ENCODE data around the gene ACTR3C. TPM values are rescaled to one million over a fixed set of nuclear protein-coding genes. Genes with fewer than 3 reads are reported as not detected.

Gene ACTR3C
- total RNA-seq, 1 experiment from 2014 or later = 4.5 TPM

- Histone ChIP-seq H3K36me3 (ENCODE audit: insufficient read depth, low read length, poor library complexity, severe bottlenecking) (no peaks in the 10 kb centered on the region), H3K4me1 (ENCODE audit: insufficient read depth, low read length, poor library complexity, severe bottlenecking) (peaks cover 3% of the 10 kb centered on the region), H3K4me3 (ENCODE audit: low read depth, low read length, poor library complexity, severe bottlenecking) (no peak overlapping the region), H3K27me3 (replicated peaks; ENCODE audit: insufficient read depth, low read depth, low read length, poor library complexity) (no peaks in the 10 kb centered on the region), H3K27ac (ENCODE audit: low read depth, low read length, poor library complexity, severe bottlenecking) (no peak overlapping the region), H3K9me3 (ENCODE audit: low read depth, low read length, poor library complexity, severe bottlenecking) (no peaks in the 10 kb centered on the region)
- DNase-seq (ENCODE audit: low spot score) = no peak
- TF ChIP-seq EZH2 (IDR thresholded peaks at IDR 0.05; ENCODE audit: borderline replicate concordance, low read depth, low read length, poor library complexity, severe bottlenecking) = no peak
- no peak for TF ChIP-seq CTCF (conservative IDR thresholded peaks at IDR 0.05; ENCODE audit: low read depth, low read length)
- no TSS peak for BruUV-seq (replicated peaks)
- intact Hi-C loops (cut with micrococcal nuclease; ENCODE audit: unreplicated experiment) = no loop called here
- ChIA-PET CTCF (no interaction called here), POLR2A (ENCODE audit: low non-redundant PET) (no interaction called here)
Measured at GRCh38 chr7:150351587-150352194, 28.3 kb upstream of the ACTR3C start.

GRCh38 chr7:150346922-150347321, 23.6 kb upstream of the ACTR3C start:
- no TSS peak for BruUV-seq (replicated peaks)
- CTCF ChIA-PET = interaction anchor here (0.7 kb wide), 1 partner anchor 9 kb away, joined by 5 read pairs; no protein-coding TSS in a partner anchor
- Histone ChIP-seq H3K9me3 (ENCODE audit: low read depth, low read length, poor library complexity, severe bottlenecking) (no peaks in the 10 kb centered on the region), H3K4me3 (ENCODE audit: low read depth, low read length, poor library complexity, severe bottlenecking) (no peak overlapping the region), H3K36me3 (ENCODE audit: insufficient read depth, low read length, poor library complexity, severe bottlenecking) (no peaks in the 10 kb centered on the region), H3K27me3 (replicated peaks; ENCODE audit: insufficient read depth, low read depth, low read length, poor library complexity) (no peaks in the 10 kb centered on the region), H3K4me1 (ENCODE audit: insufficient read depth, low read length, poor library complexity, severe bottlenecking) (no peaks in the 10 kb centered on the region), H3K27ac (ENCODE audit: low read depth, low read length, poor library complexity, severe bottlenecking) (peak overlapping the region; percentile 23)
- DNase-seq (ENCODE audit: low spot score) = peak; percentile 44
- TF ChIP-seq CTCF (conservative IDR thresholded peaks at IDR 0.05; ENCODE audit: low read depth, low read length) = no peak
- no peak for TF ChIP-seq EZH2 (IDR thresholded peaks at IDR 0.05; ENCODE audit: borderline replicate concordance, low read depth, low read length, poor library complexity, severe bottlenecking)
- intact Hi-C loops (cut with micrococcal nuclease; ENCODE audit: unreplicated experiment) = no loop called here
- POLR2A ChIA-PET (ENCODE audit: low non-redundant PET) = interaction anchor here (0.7 kb wide), 1 partner anchor 19 kb away, joined by 19 read pairs; no protein-coding TSS in a partner anchor

- H3K9me3 ChIP-seq (ENCODE audit: low read depth, low read length, poor library complexity, severe bottlenecking) = no peaks in the 10 kb centered on the region
- no peak for DNase-seq (ENCODE audit: low spot score)
- H3K4me1 ChIP-seq (ENCODE audit: insufficient read depth, low read length, poor library complexity, severe bottlenecking) = no peaks in the 10 kb centered on the region
- BruUV-seq (replicated peaks) = no TSS peak
- H3K4me3 ChIP-seq (ENCODE audit: low read depth, low read length, poor library complexity, severe bottlenecking) = no peak overlapping the region
- H3K27ac ChIP-seq (ENCODE audit: low read depth, low read length, poor library complexity, severe bottlenecking) = no peak overlapping the region
- TF ChIP-seq EZH2 (IDR thresholded peaks at IDR 0.05; ENCODE audit: borderline replicate concordance, low read depth, low read length, poor library complexity, severe bottlenecking) (no peak), CTCF (conservative IDR thresholded peaks at IDR 0.05; ENCODE audit: low read depth, low read length) (no peak)
- H3K27me3 ChIP-seq (replicated peaks; ENCODE audit: insufficient read depth, low read depth, low read length, poor library complexity) = no peaks in the 10 kb centered on the region
- ChIA-PET POLR2A (ENCODE audit: low non-redundant PET) (no interaction called here), CTCF (no interaction called here)
- H3K36me3 ChIP-seq (ENCODE audit: insufficient read depth, low read length, poor library complexity, severe bottlenecking) = no peaks in the 10 kb centered on the region
- intact Hi-C loops (cut with micrococcal nuclease; ENCODE audit: unreplicated experiment) = no loop called here
Measured at GRCh38 chr7:150345012-150345411, 21.7 kb upstream of the ACTR3C start.
